Activated effector memory CD4-positive, alpha-beta T cell treated with Interleukin-2 at 50 U/mL for 16 hours (primary cell): ENCODE data around the gene TSHB.
"Not testable (repeated sequence)": the region's sequence is repeated elsewhere in the genome, so short reads cannot be mapped to it uniquely, and the experiment has no call there.

Experiments
- DNase-seq: peaks from one replicate; pipeline ENCODE4 v3.0.0-alpha.2; 2020

The TSHB gene

DNA sequence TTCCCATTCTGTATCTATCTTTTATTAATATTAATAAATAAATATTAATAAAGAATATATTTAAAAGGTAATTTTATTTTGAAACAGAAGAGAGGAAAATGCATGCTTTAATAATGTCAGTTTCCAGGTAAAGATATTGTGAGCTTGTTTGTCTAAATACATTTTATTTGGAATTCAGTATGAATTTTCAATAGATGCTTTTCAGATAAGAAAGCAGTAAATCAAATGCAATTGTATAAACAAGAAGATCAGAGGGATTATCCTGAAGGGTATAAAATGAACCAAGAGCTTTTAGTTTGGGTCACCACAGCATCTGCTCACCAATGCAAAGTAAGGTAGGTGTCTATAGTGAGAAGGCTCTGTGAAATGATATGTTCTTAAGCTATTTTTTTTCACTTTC, at the start of gene TSHB:
TSS of gene TSHB (plus strand) at position 301 of the 400 bp plus-strand sequence. CDS start 3,537 bp downstream, outside the sequence.
- DNase-seq = no peak

DNA sequence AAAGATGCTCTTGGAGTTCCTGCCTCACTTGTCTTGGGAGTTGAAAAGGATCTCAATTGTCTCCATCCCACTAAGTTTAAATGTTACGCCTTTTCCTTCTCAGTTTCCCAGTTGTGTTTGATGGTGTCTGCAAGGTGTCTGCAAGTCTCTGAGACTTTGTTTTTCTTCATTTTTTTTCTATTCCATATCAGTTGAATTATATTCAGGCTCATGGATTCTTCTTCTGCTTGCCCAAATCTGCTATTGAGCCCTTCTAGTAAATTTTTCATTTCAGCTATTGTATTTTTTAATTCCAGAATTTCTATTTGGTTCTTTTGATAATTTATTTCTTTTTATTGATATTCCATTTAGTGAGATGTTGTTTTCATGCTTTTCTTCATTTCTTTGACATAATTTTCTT, 47.4 kb upstream of the TSHB start:
- DNase-seq = no peak

DNA sequence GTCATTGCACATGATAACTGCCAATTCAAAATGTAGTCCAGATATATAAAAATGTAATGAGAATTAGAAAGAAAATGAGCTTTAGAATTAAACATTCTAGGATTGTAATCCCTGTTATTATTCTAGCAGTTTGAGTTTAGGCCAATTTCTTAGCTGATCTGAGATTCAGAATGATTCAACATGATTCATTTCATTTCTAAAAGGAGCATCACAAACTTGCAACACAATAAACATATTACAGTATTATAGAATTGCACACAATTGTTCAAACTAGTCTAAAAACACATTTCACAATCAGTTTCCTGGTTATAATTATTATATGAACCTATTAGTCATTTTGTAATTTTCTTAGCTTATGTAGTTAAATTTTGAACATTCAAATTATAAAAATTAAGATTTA, 43.3 kb upstream of the TSHB start:
- DNase-seq = no peak

DNA sequence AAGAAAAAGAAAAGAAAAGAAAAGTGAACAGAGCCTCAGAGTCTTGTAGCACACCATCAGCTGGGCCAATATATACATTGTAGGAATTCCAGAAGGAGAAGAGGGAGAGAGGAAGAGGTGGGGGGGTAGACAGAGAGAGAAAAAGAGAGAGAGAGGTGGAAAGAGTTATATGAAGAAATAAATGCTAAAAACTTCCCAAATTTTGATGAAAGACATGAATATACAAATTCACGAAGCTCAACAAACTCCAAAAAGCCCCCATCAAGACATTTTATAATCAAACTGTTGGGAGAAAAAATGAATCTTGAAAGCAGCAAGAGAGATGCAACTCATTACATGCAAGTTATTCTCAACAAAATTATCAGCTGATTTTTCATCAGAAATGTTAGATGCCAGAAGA, 41.5 kb upstream of the TSHB start:
- DNase-seq = no peak

DNA sequence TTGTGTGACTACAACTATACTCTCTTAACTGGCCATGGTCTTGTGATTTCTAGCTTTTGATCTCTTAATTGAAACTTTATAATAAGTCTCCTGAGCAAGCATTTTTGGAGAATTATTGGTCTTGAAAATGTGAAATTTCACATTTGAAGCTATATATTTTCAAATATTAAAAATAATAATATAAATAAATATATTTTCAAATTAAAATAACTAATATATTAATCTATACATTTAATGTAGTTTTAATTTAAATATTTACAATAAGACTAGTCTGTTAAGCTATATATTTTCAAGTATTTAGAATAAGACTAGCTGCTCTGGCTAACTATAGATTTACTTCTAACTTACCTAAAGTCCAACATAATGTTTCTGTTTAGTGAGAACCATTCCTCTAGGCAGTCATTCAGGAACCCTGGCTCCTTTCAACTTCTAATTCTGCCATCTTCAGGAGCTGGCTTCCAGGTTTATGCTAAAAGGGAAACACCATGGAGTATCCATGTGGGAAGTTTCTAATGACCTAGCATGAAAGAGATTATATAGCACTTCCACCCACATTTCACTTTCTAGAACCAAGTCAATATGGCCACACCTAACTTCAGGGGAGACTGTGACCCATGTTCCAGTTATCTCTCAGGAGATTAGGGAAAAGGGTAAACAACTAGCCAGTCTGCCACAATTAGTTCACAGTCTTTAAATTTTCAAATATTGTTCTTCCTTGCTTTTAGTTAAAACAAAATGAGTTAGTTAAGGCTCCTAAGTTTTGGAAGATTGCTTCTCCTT, 31.9 kb upstream of the TSHB start:
- DNase-seq = no peak

DNA sequence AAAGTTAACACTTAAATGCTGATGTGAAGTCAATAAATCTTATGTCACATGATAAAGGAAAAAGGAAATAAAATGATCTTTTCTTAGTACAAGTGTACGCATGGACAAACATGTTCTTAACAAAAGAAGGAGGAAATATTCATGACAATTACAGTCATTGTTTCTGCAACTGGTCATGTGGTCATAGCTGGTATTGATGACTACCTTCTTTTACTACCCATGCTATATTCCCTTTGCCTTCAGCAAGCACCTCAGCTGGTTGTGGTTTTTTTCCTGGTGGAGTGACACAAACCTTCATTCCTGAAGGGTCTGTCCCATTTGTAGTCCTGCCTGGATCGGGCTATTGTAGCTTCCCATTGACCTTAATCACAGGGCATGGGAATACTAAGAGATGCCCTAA, 23.4 kb upstream of the TSHB start:
- DNase-seq = no peak

DNA sequence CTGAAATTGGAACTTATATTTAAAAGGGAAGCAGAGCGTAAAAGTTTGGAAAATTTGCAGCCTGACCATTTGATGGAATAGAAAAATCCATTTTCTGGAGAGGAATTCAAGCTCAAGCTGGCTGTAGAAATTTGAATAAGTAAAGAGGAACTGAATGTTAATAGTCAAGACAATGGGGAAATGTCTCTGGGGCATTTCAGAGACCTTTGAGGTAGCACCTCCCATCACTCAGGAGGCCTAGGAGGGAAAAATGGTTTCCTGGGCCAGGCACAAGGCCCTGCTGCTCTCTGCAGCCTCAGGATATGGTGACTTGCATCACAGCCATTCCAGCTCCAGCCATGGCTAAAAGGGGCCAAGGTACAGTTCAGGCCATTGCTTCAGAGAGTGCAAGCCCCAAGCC, 17.6 kb upstream of the TSHB start:
- no peak for DNase-seq

DNA sequence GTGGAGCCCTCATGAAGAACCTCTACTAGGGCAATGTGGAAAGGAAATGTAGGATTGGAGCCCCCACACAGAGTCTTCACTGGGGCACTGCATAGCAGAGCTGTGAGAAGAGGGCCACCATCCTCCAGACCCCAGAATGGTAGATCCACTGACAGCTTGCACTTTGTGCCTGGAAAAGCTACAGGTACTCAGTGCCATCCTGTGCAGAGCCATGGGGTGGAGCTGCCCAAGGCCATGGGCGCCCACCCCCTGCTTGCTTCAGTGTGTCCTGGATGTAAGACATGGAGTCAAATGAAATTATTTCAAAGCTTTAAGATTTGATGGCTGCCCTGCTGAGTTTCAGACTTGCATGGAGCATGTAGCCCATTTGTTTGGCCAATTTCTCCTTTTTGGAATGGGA, 17.2 kb upstream of the TSHB start:
- DNase-seq = no peak

DNA sequence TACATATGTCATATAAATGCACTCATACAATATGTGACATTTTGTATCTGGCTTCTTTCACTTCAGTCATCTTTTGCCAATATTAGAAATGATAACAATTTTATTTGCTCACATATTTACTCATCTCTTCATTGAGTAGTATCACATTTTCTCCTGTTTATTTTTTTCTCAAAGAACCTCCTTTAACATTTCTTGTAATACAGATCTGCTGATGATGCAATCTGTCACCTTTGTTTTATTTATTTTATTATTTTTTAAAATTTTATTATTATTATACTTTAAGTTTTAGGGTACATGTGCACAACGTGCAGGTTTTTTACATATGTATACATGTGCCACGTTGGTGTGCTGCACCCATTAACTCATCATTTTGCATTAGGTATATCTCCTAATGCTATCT, 15.8 kb upstream of the TSHB start:
- no peak for DNase-seq

DNA sequence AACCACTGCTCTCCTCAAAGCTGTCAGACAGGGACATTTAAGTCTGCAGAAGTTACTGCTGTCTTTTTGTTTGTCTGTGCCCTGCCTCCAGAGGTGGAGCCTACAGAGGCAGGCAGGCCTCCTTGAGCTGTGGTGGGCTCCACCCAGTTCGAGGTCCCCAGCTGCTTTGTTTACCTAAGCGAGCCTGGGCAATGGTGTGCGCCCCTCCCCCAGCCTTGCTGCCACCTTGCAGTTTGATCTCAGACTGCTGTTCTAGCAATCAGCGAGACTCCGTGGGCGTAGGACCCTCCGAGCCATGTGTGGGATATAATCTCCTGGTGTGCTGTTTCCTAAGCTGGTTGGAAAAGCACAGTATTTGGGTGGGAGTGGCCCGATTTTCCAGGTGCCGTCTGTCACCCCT, 10.1 kb upstream of the TSHB start:
- DNase-seq = not testable (repeated sequence)

DNA sequence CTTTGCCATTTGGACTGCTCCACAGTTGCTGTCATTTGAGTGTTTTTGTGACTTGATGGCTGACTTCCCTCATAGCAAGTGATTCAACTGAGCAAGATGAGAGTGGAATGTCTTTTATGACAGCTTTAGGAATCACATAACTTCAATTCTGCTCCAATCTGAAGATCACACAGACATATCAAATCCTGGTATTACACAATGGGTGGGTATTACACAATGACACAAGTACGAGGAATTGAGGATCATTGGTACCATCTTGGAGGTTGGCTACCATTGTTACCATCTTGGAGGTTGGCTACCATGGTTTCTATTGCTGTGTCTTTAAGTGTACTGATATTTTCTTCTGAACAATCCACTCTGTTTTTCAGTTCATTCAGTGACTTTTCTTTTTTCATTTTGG, 8.5 kb upstream of the TSHB start:
- DNase-seq = no peak

DNA sequence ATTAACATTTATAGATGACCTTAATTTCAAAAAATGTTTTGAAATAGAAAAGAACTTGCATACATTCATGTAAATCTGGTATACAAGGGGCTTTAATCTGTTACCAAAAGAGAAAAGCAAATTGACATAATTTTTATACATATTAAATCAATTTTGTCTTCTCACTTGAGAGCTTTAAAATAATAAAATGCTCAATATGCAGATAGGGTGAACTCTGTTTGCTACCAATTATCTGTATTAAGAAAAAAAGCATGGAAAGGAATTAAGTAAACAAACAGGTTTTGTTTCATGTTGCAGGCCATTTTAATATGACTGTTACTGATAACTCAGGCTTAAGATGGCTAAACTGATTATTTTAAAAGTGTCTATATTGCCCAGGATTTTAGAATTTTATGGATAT, 6.0 kb upstream of the TSHB start:
- DNase-seq = no peak

DNA sequence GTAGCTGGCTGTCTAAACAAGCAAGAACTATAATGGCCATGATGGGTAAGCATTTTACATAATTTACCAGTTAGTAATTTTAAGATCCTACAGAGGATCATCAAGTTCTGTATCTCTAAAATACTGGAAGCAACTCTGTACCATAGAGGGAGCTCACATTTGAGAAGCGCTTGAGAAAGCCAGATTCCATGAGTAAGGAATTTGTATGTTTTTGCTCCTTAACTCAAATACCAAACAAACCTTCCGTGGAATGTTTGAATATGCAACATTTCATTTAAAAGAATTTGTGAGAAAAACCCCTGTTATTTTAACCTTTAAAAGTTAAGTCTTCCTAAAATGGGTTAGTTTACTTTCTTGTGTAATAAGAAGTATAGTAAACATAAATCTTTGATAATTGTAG, 2.0 kb downstream of the TSHB start:
- no peak for DNase-seq

DNA sequence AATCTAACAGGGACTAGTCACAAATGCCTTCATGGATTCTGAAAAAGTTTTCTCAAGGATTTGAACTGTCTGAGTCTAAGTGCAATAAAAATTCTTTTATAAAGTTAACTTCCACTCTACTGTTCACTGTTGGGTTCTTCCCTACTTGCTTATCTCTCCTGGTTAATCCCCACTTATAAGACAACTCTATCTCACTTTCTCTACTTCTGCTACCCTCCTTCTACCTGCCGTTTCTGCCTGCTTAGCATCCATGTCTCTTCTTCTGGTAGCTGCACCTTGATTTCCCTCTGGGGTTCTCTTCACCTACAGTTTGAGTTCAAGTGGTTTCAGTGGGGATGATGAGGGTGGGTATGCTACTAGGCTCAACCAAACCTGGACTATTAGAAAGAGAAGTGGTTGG, 6.0 kb downstream of the TSHB start:
- no peak for DNase-seq

DNA sequence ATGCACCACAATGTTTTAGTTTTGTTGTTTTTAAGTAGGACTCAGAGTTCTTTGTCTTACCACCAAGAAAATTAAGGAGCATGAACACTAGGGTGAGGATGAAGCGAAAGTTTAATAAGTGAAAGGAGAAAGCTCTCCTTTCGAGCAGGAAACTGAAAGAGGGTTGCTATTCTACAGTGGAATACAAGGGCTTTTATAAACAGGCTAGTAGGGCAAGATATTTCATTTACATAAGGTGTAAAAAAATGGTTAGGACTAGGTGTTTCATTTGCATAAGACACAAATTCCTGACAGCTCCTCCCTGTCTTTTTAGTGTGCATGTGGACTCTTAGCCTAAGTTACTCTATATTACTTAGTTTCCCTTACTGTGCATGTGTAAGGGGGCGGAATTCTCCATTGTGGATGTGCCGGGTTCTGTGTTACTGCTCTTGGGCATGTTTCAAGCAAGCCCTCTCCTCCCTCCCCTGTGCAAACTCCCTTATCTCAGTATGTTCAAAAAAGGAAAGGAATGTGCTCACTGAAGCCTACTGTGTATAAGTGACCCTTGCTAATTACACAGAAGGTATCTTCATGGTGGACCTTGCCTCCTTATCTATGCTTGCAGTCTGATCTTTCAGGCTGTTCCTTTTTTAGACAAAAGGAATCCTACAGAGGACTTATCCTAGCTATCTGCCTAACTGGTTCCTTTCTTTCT, 7.3 kb downstream of the TSHB start:
- DNase-seq = no peak

DNA sequence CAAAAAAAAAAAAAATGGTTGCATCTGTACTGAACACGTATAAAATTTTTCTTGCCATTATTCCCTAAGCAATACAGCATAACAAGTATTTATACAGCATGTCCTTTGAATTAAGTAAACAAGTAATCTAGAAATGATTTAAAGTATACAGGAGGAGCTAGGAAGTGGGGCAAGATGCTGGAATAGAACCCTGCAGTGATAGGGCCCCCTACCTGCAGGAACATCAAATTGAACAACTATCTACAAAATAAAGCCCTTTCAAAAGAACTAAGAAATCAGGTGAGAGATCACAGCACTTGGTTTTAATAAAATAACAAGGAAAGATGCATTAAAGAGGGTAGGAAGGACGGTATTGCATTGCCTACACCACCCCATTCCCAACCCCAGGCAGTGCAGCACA, 10.9 kb downstream of the TSHB start:
- no peak for DNase-seq

DNA sequence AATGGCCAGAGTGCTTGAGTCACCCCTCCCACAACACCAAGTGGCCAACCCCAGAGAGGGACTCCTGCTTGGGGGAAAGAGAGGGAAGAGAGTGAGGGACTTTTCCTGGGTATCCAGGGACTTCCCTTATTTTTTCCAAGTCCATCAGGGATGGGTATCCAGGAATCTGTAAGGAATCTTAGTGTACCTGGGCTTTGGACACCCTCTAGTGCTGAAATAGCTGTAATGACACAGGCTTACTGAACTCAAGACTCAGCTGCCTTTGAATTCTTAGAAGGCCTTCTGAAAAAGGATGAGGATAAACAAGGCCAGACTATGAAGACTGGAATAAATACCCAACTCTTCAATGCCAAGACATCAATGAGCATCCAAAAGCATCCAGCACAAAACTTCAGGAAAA, 12.0 kb downstream of the TSHB start:
- no peak for DNase-seq

DNA sequence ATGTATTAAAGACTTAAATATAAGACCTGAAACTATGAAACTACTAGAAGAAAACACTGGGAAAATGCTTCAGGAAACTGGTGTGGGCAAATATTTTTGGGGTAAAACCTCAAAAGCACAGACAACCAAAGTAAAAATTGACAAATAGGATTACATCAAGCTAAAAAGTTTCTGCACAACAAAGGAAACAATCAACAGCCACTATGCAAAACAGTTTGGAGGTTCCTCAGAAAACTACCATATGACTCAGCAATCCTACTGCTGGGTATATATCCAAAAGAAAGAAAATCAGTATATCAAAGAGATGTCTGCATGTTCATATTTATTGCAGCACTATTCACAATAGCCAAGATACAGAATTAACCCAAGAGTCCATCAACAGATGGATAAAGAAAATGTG, 17.1 kb downstream of the TSHB start:
- DNase-seq = no peak

DNA sequence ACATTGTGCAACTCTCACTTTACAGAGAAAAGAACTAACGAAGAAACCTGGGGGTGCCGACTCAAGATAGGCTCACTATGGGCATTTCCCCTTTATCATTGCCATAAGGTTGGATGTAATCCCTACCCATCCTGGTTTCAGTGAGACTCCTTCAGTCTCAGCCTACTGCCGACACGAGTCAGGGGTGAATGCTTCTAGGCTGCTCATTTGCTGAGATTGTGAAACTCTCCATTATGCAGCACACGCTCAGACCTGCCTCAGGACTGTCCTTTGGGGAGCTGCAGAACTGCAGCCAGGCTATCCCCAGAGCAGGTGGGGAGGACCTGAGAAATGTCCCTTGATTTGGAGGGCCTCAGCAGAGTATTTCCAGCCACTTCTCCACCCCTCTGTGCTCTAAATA, 22.2 kb downstream of the TSHB start:
- DNase-seq = no peak

DNA sequence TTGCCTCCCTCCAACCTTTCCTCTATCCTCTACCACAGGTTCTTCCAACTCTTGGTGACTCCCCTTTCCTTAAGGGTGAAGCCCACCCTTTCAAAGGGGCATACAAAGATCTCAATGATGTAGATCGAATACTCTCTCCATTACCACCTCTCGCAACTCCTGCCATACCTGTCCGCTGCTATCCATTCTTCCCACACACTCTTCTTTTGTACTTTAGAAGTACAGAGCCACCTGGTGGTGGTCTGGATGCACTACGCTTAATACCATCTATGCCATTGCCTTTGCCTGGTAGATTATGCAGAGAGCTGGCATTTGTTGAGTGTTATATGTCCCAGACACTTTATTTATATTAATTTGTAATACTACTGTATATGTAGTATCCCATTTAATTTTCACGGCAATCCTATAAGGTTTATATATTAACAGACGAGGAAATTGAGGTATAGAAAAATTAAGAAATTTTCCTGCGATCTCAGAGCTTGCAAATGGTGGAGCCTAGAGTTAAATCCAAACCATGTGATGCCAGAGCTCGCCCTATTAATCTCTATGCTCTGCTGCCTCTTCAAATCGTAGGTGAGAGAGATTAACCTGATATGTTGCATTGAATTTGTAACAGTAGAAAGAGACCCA, 22.9 kb downstream of the TSHB start:
- DNase-seq = peak; percentile 31

DNA sequence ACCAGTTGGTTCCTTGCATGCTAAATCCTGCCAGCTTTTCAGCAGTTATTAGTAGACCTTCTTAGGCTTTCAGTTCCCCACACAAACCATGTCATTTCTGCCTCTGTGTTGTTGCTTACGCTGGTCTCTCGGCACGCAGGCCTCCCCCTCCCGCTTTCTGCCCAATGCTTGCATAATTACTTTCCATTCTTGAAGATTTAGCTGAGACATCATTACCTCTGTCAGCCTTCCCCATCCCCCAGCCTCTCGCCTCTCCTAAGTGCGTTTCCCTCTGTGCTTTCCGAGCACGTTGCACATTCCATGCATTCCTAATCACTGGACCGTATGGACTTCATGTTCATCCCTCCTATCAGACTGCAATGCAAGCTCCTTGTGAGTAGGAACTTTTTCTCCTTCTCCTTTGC, 26.8 kb downstream of the TSHB start:
- DNase-seq = no peak

DNA sequence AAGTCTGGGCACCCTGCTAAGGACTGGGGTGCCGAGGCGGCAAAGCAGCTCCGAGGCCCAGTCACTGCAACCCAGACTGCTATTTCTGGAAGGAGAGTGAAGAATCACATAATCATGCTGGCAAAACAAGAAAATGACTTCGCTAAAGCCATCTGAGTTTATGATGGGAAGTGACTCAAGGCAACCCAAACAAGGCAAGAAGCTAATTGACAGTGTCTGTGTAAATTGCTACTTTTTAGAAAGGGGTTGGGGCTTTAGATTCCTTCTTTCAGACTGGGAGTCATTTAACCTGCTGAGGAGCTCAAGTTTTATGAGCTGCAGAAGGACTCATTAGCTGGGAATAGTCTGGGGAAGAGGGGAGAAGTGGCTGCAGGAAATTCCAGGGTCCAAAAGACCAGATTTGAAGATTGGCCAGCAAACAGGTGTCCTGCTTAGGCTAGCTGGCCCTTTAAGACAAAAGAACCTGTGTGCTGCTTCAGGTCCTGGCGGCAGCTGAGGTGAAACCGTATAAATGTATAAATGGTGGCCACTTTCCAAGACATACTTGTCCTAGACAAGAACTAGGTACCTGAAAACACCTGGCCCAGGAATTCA, 28.1 kb downstream of the TSHB start:
- no peak for DNase-seq

DNA sequence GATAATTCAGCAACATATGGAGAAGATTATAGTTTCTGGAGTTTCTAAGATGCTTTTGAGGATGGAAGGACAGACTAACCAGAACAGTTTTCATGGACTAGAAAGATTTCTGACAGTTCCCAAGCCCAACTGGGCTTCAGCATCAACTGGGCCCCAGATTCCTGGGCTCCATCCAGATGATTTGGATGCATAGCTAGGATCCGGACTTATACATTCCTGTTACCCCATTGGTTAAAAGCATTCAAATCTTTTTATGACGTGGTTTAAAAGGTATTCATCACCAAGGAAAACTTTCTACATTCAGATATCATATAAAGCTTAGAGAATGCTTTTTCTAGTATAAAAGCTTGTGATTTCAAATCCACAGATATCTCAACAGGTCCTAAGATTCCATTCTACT, 29.7 kb downstream of the TSHB start:
- DNase-seq = no peak

DNA sequence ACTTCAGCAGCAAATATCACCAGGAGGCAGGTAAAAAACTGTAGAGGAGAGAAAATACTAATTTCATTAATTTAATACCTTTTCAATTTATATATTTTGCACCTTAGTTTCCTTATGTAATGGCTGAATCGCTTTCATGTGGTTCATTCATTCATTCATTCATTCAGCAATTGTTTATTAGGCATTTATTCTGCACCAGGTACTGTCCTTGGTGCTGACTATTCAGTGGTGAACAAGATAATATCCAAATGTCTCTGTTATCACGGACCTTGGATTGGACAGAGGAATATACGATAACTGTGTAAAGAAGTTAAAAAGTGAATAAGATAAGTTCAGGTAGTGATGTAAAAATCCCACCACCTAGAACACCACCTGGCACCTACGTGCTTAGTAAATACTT, 30.9 kb downstream of the TSHB start:
- DNase-seq = no peak
